Endothelial cell of umbilical vein (primary cell): Measurements from ENCODE around the gene ACBD6. TPM values are rescaled to one million over a fixed set of nuclear protein-coding genes. Genes with fewer than 3 reads are reported as not detected.

Source experiments
- BruUV-seq: library from RNA; stranded (reverse); fragments of 400-500 nt; replicated peaks from 2 replicates; lab custom pipeline; 2021; lab: Mats Ljungman, UMichigan
- CTCF ChIA-PET: fragments of 300-600, 350-600 bp; sonication (Branson Sonifier 250); formaldehyde crosslinking; loops from one replicate; lab custom pipeline; 2021; ENCODE audit warnings: antibody characterized with exemption, inconsistent platforms; lab: Charles Lee
- POLR2A ChIA-PET: fragments of 300-600, 350-600 bp; sonication (Branson Sonifier 250); formaldehyde crosslinking; loops from one replicate; lab custom pipeline; 2021; ENCODE audit warnings: antibody characterized with exemption, inconsistent platforms; lab: Charles Lee
- DNase-seq: peaks from one replicate; pipeline ENCODE4 v3.0.0-alpha.2; 2011; ENCODE audit warnings: low read depth, low spot score
- FAIRE-seq: peaks from 2 replicates; lab custom pipeline; 2011; peaks lifted over from hg19 to GRCh38; lab: Jason Lieb, UNC
- H2AFZ ChIP-seq: 2 replicates; pipeline ENCODE4 v1.6.0; 2012; ENCODE audit warnings: low read depth, low read length, control low read depth, inconsistent platforms
- H3K27ac ChIP-seq: 2 replicates; pipeline ENCODE4 v1.5.1; 2011; ENCODE audit warnings: low read depth, mild to moderate bottlenecking, control low read depth, low read length, moderate library complexity; ENCODE audit not compliant: insufficient read depth
- H3K27me3 ChIP-seq, 2 experiments: 2 replicates each; pipeline versions ENCODE4 v1.6.0 to v1.6.1; 2011; ENCODE audit warnings: low read length in 2 of 2, mixed read lengths in 1 of 2; ENCODE audit not compliant: control insufficient read depth in 2 of 2, insufficient read depth in 2 of 2
- H3K36me3 ChIP-seq, 2 experiments: 2 replicates in 1 of 2; 3 replicates in 1 of 2; pipeline ENCODE4 v1.5.1; 2011; ENCODE audit warnings: low read length in 2 of 2, mild to moderate bottlenecking in 1 of 2, moderate library complexity in 1 of 2; ENCODE audit not compliant: control insufficient read depth in 2 of 2, insufficient read depth in 2 of 2; ENCODE audit errors: extremely low read depth in 1 of 2
- H3K4me1 ChIP-seq: 3 replicates; pipeline ENCODE4 v1.5.1; 2011; ENCODE audit warnings: mild to moderate bottlenecking, low read length; ENCODE audit not compliant: control insufficient read depth, insufficient read depth; ENCODE audit errors: extremely low read depth
- H3K4me2 ChIP-seq: 2 replicates; pipeline ENCODE4 v1.6.1; 2011; ENCODE audit warnings: low read length, control low read depth, mixed read lengths; ENCODE audit not compliant: insufficient read depth
- H3K4me3 ChIP-seq, 3 experiments: fragments of 200-600 bp in 1 of 3; sonication (generic), shearing (Covaris generic) in 1 of 3; replicated peaks in 1 of 3; 2 replicates each; pipeline ENCODE4 v1.5.1; 2011 to 2016; ENCODE audit warnings: control low read depth in 3 of 3, low read length in 3 of 3, mild to moderate bottlenecking in 2 of 3, inconsistent platforms in 1 of 3, low read depth in 1 of 3, moderate library complexity in 1 of 3; ENCODE audit not compliant: insufficient read depth in 1 of 3
- H3K79me2 ChIP-seq: 2 replicates; pipeline ENCODE4 v1.6.0; 2012; ENCODE audit warnings: low read length, inconsistent platforms; ENCODE audit not compliant: control insufficient read depth, insufficient read depth
- H3K9ac ChIP-seq: replicated peaks from 2 replicates; pipeline ENCODE3; 2011; ENCODE audit warnings: low read length, control low read depth; ENCODE audit not compliant: insufficient read depth; ENCODE audit errors: extremely low read depth
- H3K9me1 ChIP-seq: replicated peaks from 3 replicates; pipeline ENCODE4 v1.6.0; 2011; ENCODE audit warnings: mild to moderate bottlenecking, low read length; ENCODE audit not compliant: control insufficient read depth, insufficient read depth; ENCODE audit errors: extremely low read depth
- H3K9me3 ChIP-seq: replicated peaks from 2 replicates; pipeline ENCODE4 v1.5.1; 2012; ENCODE audit warnings: low read length, inconsistent platforms; ENCODE audit not compliant: control insufficient read depth, insufficient read depth
- H4K20me1 ChIP-seq: replicated peaks from 2 replicates; pipeline ENCODE3; 2011; ENCODE audit warnings: mild to moderate bottlenecking, low read length; ENCODE audit not compliant: control insufficient read depth, insufficient read depth; ENCODE audit errors: extremely low read depth
- CTCF ChIP-seq, 2 donors: IDR thresholded peaks; 1 replicate in 1 of 2; 2 replicates in 1 of 2; pipeline ENCODE4 v1.5.1; 2011; ENCODE audit warnings: low read length in 2 of 2, mild to moderate bottlenecking in 2 of 2, moderate library complexity in 2 of 2, control low read depth in 1 of 2, inconsistent platforms in 1 of 2, low read depth in 1 of 2; ENCODE audit not compliant: insufficient read depth in 1 of 2; ENCODE audit errors: extremely low read depth in 1 of 2
- EZH2 ChIP-seq: IDR thresholded peaks from 2 replicates; pipeline ENCODE4 v1.6.1; 2012; ENCODE audit warnings: borderline replicate concordance, low read depth, mild to moderate bottlenecking, moderate library complexity, low read length, inconsistent platforms; ENCODE audit not compliant: severe bottlenecking
- FOS ChIP-seq: IDR thresholded peaks from 2 replicates; pipeline ENCODE4 v1.6.1; 2011; ENCODE audit warnings: mild to moderate bottlenecking, low read length, moderate library complexity, borderline replicate concordance; ENCODE audit not compliant: insufficient read depth
- GATA2 ChIP-seq: IDR thresholded peaks from 2 replicates; pipeline ENCODE4 v1.7.0; 2011; ENCODE audit warnings: low read depth, mild to moderate bottlenecking, moderate library complexity, mixed read lengths, low read length; ENCODE audit not compliant: insufficient read length, insufficient read depth
- JUN ChIP-seq: IDR thresholded peaks from 2 replicates; pipeline ENCODE4 v1.6.1; 2011; ENCODE audit warnings: borderline replicate concordance, low read depth; ENCODE audit not compliant: insufficient read length, insufficient read depth
- MYC ChIP-seq: IDR thresholded peaks from one replicate; pipeline ENCODE4 v1.6.1; 2011; ENCODE audit warnings: mild to moderate bottlenecking, low read depth, low read length
- POLR2A ChIP-seq: IDR thresholded peaks from 2 replicates; pipeline ENCODE4 v1.6.1; 2012; ENCODE audit warnings: low read depth, mild to moderate bottlenecking, control low read depth, low read length
- POLR2AphosphoS5 ChIP-seq: IDR thresholded peaks from 2 replicates; pipeline ENCODE4 v1.6.1; 2012; ENCODE audit warnings: low read depth, mild to moderate bottlenecking, control low read depth, low read length, moderate library complexity; ENCODE audit not compliant: insufficient read depth
- dilution Hi-C: fragments of 300-500 bp; cut with MboI; formaldehyde crosslinking; loops from one replicate; pipeline ENCODE4 v1.15.0; 2019; ENCODE audit warnings: low sequenced_read_pairs; ENCODE audit not compliant: extremely low pct_ligation_motif_present
- intact Hi-C: fragments of 100-400 bp; cut with micrococcal nuclease; formaldehyde crosslinking; loops from one replicate; pipeline ENCODE4 v1.10.0; 2022
- polyA plus RNA-seq, 4 experiments: library from polyadenylated mRNA; depleted of rRNA in 3 of 4; stranded (reverse) in 3 of 4; unstranded in 1 of 4; fragments of >200 nt; gene quantifications; 2 replicates each; pipeline versions ENCODE4 v1.2.1 to v1.2.3, GENCODE V29; 2011 to 2012; ENCODE audit warnings: missing spikeins in 1 of 4
- total RNA-seq: library from RNA; stranded (reverse); gene quantifications from 2 replicates; pipeline ENCODE4 v1.2.3, GENCODE V29; 2021
- TF ChIP-seq, protein P1 (sequence below): IDR thresholded peaks from 2 replicates; pipeline ENCODE4 v1.6.1; 2011; ENCODE audit not compliant: insufficient read depth, insufficient read length

The ACBD6 gene
- total and polyA plus RNA-seq, 2 donors (not counting 3 experiments of a cell fraction or from before 2014, with no cell fraction given) = 55.6 to 56.4 TPM

- no peaks in the 10 kb centered on the region for H3K9me3 ChIP-seq
- TF ChIP-seq POLR2AphosphoS5 (no peak), POLR2A (no peak), MYC (no peak), FOS (no peak), CTCF (IDR thresholded peaks at IDR 0.05; ENCODE audit: extremely low read depth in 1 of 2, insufficient read depth in 1 of 2, low read depth in 1 of 2, low read length in 2 of 2) (no peak)
- no peaks in the 10 kb centered on the region for H3K79me2 ChIP-seq
- no peak overlapping the region for H3K9ac ChIP-seq
- no peaks in the 10 kb centered on the region for H4K20me1 ChIP-seq
- FAIRE-seq (no peak), DNase-seq (no peak)
- H3K4me2 ChIP-seq = no peak overlapping the region
- intact Hi-C loops (no loop called here), dilution Hi-C loops (no loop called here)
- H3K4me3 ChIP-seq = no peak overlapping the region
- no peaks in the 10 kb centered on the region for H3K9me1 ChIP-seq
- H3K4me1 ChIP-seq = no peaks in the 10 kb centered on the region
- no peak overlapping the region for H2AFZ ChIP-seq
- POLR2A ChIA-PET = no interaction called here
- H3K36me3 ChIP-seq = no peaks in the 10 kb centered on the region
- H3K27ac ChIP-seq = no peak overlapping the region
- BruUV-seq = no TSS peak
- CTCF ChIA-PET = interaction anchor here (1.2 to 3.1 kb wide), 5 partner anchors 9 to 155 kb away, joined by 4 to 28 read pairs (median 4); no protein-coding TSS in a partner anchor
- no peaks in the 10 kb centered on the region for H3K27me3 ChIP-seq
Observed at GRCh38 chr1:180261030-180261429, 241.3 kb downstream of the ACBD6 start.

DNA sequence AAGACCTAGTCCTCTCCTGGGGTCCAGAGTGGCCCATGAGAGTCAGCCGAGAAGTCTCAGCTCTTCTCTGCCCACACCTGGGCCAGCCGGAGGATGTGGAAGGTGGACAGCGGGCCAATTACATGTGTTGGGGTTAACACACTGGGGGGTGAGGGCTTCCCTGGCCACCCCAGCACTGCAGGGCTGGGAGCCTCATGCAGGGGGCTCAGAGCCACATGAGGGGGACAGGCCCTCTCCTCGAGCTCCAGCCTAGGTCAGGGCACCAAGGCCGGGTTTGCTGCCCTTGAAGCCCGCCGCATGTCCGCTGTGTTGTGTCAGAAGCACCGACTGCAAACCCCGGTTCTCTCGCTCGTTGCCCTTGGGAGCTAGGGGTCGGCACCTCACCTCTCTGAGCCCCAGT is 241.8 kb downstream of the ACBD6 start:
- H3K36me3 ChIP-seq = no peaks in the 10 kb centered on the region
- no peaks in the 10 kb centered on the region for H3K4me1 ChIP-seq
- H2AFZ ChIP-seq = no peak overlapping the region
- no peak overlapping the region for H3K27ac ChIP-seq
- no peak overlapping the region for H3K4me2 ChIP-seq
- no peaks in the 10 kb centered on the region for H3K9me1 ChIP-seq
- no peaks in the 10 kb centered on the region for H3K79me2 ChIP-seq
- no peak overlapping the region for H3K4me3 ChIP-seq
- no peaks in the 10 kb centered on the region for H4K20me1 ChIP-seq
- FAIRE-seq (no peak), DNase-seq (no peak)
- intact Hi-C loops = no loop called here
- ChIA-PET CTCF (interaction anchor here (1.2 to 3.1 kb wide), 4 partner anchors 8 to 155 kb away, joined by 4 to 28 read pairs (median 8); no protein-coding TSS in a partner anchor), POLR2A (no interaction called here)
- no peak overlapping the region for H3K9ac ChIP-seq
- H3K27me3 ChIP-seq = no peaks in the 10 kb centered on the region
- dilution Hi-C loops = no loop called here
- no TSS peak for BruUV-seq
- no peaks in the 10 kb centered on the region for H3K9me3 ChIP-seq
- TF ChIP-seq EZH2 (no peak), POLR2A (no peak), CTCF (IDR thresholded peaks at IDR 0.05; ENCODE audit: extremely low read depth in 1 of 2, insufficient read depth in 1 of 2, low read depth in 1 of 2, low read length in 2 of 2) (no peak), GATA2 (no peak), FOS (no peak), POLR2AphosphoS5 (no peak), JUN (no peak), MYC (no peak)
- TF ChIP-seq, protein P1, sequence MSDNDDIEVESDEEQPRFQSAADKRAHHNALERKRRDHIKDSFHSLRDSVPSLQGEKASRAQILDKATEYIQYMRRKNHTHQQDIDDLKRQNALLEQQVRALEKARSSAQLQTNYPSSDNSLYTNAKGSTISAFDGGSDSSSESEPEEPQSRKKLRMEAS = no peak
